HG02870 (cell line): ENCODE measurements around the gene KIF26A.
"Not testable (repeated sequence)": the region's sequence is repeated elsewhere in the genome, so short reads cannot be mapped to it uniquely, and the experiment has no call there.

Experiments
- ATAC-seq: cut with Tn5 transposase; IDR thresholded peaks from one replicate; pipeline ENCODE4 v1.9.1; 2021; ENCODE audit warnings: mild to moderate bottlenecking, moderate library complexity; ENCODE audit not compliant: unreplicated experiment

KIF26A gene

DNA sequence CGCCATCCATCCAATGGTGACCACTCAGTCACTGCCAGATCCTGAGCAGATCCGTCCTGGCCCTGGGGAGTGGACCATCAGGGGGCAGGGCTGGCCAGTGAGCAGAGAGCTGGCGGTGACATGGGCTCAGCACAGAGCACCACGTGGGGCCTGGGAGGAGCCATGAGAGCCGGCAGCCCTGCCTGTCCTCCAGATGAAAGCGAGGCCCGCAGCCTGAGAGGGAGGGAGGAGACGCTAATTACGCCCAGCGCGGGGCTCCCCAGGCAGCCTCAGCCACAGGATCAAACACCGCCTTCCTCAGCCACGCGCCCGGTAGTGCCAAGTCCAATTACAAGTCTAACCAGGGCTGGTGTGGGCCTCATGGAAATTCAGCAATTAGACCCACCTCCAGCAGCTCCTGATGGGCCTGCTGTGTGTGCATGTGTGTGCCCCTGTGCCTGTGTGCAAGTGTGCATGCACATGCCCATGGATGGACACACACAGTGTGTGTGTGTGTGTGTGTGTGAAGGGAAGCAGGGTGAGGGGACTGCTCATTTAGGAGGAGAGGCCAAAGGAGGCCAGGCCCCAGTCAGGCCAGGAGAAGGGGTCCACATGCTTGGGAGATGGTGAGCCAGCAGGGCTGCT, 68.0 kb downstream of the KIF26A start:
- no peak for ATAC-seq

DNA sequence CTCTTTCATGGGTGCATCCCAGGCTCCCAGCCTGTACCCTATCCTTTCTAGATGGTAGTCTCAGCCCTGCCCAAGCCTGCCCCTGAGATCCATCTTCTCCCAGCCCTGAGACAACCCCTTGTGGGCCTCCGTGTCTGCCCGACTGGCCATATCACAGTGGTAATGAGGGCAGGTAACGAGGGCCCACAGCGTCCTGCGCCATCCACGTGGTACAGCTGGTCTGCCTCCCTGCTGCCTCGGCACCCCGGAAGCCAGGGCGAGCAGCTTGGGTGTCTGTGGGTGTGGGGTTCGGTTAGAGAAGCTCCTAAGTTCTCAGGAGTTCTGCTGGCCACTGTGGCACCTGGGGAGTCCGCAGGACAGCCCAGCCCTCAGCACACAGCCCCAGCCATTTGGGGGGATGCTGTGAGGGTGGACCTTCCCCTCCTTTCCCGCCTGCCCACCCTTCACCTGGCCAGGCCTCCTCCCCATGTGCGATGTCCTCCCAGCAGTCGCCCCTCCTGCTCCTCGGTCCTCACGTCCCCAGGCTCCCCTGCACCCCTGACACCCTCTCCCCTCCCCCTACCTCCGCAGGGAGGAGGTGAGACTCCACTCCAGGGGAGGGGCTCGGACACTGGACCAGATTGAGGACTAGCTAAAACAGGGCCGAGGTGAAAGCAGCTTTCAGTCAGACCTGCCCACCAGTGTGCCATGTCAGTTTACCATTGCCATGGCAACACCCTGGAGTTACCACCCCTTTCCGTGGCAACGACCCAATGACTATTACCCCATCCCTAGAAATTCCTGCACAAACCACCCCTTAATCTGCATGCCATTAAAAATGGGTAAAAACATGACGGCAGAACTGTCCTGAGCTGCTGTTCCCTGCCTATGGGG, 69.0 kb downstream of the KIF26A start:
- no peak for ATAC-seq

- not testable (repeated sequence) for ATAC-seq
Observed at GRCh38 chr14:104208015-104208295, 69.6 kb downstream of the KIF26A start.

GRCh38 chr14:104208331-104208730, 69.9 kb downstream of the KIF26A start:
- not testable (repeated sequence) for ATAC-seq

GRCh38 chr14:104209071-104209470, 70.7 kb downstream of the KIF26A start:
- not testable (repeated sequence) for ATAC-seq

GRCh38 chr14:104209985-104210816, 71.8 kb downstream of the KIF26A start:
- no peak for ATAC-seq

DNA sequence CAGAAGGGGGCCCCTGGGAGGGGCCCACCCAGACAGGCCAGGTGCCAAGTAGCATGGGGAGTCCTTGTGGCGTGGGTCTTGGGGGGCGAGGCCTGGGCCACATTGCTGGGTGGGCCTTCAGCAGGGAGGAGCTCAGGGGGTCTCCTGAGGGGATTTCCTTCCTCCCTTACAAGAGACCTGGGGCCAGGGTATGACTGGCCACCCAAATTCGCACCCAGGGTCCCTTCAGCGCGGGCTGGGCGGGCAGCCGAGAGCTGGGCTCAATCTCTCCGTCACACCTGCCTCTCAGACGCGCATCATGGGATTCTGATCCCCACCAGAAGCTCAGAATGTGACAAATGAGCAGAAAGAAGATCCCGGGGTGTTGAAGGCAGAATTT, 72.4 kb downstream of the KIF26A start:
- ATAC-seq = no peak

GRCh38 chr14:104211215-104211614, 72.8 kb downstream of the KIF26A start:
- no peak for ATAC-seq

- ATAC-seq = no peak
Observed at GRCh38 chr14:104211741-104212140, 73.4 kb downstream of the KIF26A start.

DNA sequence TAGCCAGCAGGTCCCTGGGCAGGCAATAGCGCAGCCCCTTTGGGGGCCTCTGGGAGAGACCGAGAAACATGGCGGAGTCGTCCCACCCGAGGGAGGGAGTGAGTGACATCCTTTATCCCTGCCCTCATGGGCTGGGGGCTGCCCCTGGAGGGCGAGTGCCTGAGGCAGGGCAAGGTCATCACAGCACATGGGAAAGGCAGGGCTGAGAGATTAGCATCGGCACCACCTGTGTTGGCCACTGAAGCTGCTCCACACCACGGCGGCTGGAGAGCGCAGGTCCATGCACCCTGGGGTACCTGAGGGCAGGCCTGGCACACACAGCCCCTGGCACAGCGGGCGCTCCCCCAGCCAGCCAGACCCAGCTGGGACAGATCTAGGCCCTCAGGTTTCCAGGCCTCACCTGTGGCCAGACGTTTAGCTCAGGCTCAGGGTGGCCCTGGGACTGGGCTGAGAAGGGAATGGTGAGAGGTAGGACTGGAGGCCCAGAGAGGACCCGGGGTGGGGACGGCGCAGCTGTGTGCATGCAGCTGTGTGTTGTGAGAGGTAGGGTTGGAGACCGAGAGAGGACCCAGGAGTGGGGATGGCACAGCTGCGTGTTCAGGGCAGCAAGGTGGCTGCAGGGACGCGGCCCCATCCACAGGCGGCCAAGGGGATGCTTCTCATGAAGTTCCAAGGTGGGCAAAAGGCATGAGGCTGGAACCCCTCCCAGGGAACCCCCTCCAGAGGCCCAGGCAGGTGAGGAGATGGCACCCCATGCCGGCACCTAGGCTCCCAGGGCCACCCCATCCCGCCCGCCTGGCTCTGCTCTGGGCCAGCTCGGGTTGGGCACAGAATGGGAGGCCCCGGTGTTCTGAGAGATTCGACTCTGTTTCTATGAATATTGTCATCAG, 74.1 kb downstream of the KIF26A start:
- ATAC-seq = no peak

- ATAC-seq = no peak
Observed at GRCh38 chr14:104213301-104214034, 75.1 kb downstream of the KIF26A start.

DNA sequence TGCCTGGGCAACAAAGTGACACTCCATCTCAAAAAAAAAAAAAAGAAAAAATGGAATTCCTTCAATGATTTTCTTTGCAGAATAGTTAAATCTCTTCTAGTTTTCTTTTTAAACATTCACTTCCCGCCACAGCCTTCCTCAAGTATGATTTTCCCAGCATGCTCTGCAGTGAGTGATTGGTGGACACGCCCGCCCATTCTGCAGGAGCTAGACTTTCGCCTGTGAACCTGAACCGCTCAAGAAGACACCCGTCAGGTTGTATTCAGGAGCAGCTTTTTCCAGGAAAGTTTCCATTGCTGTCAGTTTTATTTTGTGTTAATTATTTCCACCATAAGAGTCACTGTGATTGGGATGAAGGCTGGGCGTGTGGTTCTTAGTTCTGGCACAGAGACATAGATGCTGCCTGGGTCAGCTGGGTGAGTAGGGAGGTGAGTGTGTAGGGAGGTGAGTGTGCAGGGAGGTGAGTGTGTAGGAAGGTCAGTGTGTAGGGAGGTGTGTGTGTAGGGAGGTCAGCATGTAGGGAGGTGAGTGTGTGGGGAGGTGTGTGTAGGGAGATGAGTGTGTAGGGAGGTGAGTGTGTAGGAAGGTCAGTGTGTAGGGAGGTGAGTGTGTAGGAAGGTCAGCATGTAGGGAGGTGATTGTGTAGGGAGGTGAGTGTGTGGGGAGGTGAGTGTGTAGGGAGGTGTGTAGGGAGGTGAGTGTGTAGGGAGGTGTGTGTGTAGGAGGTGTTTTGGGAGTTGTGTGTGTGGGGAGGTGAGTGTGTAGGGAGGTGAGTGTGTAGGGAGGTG, 76.2 kb downstream of the KIF26A start:
- ATAC-seq = no peak

- ATAC-seq = no peak
Observed at GRCh38 chr14:104215706-104216334, 77.4 kb downstream of the KIF26A start.

GRCh38 chr14:104216457-104216856, 78.1 kb downstream of the KIF26A start:
- ATAC-seq = no peak

- no peak for ATAC-seq
Observed at GRCh38 chr14:104217486-104218360, 79.3 kb downstream of the KIF26A start.

- ATAC-seq = no peak
Observed at GRCh38 chr14:104218361-104219180, 80.2 kb downstream of the KIF26A start.

DNA sequence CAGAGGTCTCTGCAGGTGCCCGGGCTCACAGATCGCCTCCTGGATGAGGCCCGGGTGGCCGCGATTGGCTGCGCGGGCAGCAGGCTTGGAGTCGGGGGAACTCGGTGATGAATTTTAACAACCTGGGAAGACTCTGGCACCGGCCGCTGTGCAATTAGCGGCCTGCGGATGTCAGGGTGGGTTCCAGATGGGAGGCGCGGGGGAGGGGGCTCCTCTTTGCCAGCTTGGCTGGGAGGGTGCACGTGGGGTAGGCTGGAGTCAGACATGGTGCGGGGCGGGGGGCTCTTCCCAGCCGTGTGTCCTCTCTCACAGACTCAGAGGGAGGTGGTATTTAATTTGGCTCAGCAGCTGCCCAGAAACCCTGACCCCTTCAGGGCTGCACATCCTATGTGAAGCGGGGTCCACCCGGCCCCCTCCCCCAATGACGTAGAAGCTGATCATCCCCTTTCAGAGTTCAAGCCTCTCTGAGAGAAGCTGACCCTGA, 81.4 kb downstream of the KIF26A start:
- ATAC-seq = no peak
